NCI-H524 (cell line): ENCODE measurements around the gene GDF11.

Experiments
- DNase-seq, 2 experiments: peaks; one replicate each; lab custom pipeline; 2025; lab: John Stamatoyannopoulos, UW

Gene GDF11

DNA sequence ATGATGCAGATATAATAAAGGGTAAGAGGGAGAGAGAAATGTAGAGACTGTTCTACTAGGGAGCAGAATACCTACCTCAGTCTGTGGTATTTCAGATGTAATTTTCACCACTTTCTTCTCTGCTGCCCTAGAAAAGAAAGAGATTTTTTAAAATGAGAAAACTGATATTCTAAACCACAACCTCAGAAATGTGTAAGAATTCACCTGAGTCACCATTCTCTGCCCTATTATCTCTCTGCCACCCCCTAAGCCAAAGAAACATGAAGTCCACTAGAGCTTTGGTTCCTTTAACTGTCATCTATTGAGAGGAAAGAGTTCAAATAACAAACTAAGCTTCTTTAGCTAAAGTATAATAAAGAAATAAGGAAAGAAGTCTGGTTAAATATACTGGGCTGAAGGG, 53.0 kb downstream of the GDF11 start:
- DNase-seq = no peak

- DNase-seq = peak; percentile 29 to 60
Observed at GRCh38 chr12:55797068-55797467, 54.1 kb downstream of the GDF11 start.

DNA sequence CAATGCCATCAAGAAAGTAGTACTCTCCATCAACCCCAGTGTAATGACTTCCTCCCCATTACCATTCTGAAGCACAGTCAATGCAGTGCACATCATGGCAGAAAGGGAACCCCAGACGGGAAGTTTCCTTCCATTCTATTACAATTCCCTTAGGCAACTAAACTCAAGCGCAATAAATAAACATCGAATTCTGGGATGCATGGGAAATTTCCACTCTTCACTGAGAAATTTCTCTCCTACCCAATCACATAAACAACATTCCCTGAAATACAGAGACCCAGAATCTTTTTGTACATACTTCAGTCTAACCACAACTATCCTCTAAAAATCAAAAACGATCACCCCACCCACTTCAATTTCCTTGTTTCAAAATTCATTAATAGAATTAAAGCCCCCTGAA, 54.6 kb downstream of the GDF11 start:
- DNase-seq = no peak
